22Rv1 (cell line): Measurements from ENCODE around the gene YWHAB.

Source experiments
- ZFX ChIP-seq: fragments of 450-650 bp; IDR thresholded peaks from 2 replicates; pipeline ENCODE4 v1.6.1; 2017; ENCODE audit warnings: antibody characterized with exemption, borderline replicate concordance
- TF ChIP-seq, protein P1 (sequence below): fragments of 450-650 bp; IDR thresholded peaks from 2 replicates; pipeline ENCODE4 v1.5.1; 2017; ENCODE audit warnings: mild to moderate bottlenecking

DNA sequence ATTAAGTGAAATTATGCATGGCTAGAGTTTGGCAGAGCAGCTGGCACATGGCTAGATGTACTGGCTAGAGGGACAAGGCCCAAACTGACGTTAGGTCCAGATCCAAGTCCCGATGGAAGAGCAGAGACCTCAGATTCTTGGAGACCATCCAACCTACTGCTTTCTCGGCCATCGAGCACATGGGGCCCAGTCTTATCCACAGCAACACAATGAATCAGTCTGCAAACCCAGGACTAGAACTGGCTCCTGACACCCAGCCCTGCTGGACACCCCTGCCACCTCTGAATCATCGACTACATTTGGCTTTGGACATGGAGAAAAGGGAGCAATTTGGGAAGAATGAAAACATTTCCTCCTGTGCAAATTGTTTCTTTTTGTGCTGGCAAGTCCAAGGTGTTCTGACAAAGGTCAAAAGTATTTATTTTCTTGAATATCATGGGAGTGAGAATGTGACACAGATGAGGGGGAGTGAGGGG is 23.9 kb upstream of the YWHAB start:
- TF ChIP-seq, protein P1, sequence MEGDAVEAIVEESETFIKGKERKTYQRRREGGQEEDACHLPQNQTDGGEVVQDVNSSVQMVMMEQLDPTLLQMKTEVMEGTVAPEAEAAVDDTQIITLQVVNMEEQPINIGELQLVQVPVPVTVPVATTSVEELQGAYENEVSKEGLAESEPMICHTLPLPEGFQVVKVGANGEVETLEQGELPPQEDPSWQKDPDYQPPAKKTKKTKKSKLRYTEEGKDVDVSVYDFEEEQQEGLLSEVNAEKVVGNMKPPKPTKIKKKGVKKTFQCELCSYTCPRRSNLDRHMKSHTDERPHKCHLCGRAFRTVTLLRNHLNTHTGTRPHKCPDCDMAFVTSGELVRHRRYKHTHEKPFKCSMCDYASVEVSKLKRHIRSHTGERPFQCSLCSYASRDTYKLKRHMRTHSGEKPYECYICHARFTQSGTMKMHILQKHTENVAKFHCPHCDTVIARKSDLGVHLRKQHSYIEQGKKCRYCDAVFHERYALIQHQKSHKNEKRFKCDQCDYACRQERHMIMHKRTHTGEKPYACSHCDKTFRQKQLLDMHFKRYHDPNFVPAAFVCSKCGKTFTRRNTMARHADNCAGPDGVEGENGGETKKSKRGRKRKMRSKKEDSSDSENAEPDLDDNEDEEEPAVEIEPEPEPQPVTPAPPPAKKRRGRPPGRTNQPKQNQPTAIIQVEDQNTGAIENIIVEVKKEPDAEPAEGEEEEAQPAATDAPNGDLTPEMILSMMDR, result no peak
- TF ChIP-seq ZFX, result no peak
